Inflammatory macrophage treated with lipopolysaccharide for 4 hours (primary cell): ENCODE measurements around the gene HDAC4.

Experiments
- DNase-seq: peaks from one replicate; pipeline ENCODE4 v3.0.0-alpha.2; 2020

Gene HDAC4

GRCh38 chr2:239425631-239426030 lies 24.8 kb upstream of the HDAC4 start:
- no peak for DNase-seq

GRCh38 chr2:239424337-239425045 lies 23.7 kb upstream of the HDAC4 start:
- no peak for DNase-seq

GRCh38 chr2:239423551-239423950 lies 22.7 kb upstream of the HDAC4 start:
- no peak for DNase-seq

- DNase-seq = no peak
Observed at GRCh38 chr2:239421851-239422250, 21.0 kb upstream of the HDAC4 start.

GRCh38 chr2:239420082-239420481 lies 19.3 kb upstream of the HDAC4 start:
- no peak for DNase-seq

- no peak for DNase-seq
Observed at GRCh38 chr2:239418918-239419317, 18.1 kb upstream of the HDAC4 start.

GRCh38 chr2:239412905-239413603 lies 12.2 kb upstream of the HDAC4 start:
- DNase-seq = no peak

GRCh38 chr2:239411549-239412319 lies 10.9 kb upstream of the HDAC4 start:
- DNase-seq = no peak

- no peak for DNase-seq
Observed at GRCh38 chr2:239411117-239411516, 10.3 kb upstream of the HDAC4 start.

- no peak for DNase-seq
Observed at GRCh38 chr2:239409976-239410375, 9.2 kb upstream of the HDAC4 start.

GRCh38 chr2:239407112-239407511 lies 6.3 kb upstream of the HDAC4 start:
- DNase-seq = no peak

- DNase-seq = no peak
Observed at GRCh38 chr2:239406316-239406995, 5.6 kb upstream of the HDAC4 start.

- no peak for DNase-seq
Observed at GRCh38 chr2:239405071-239405470, 4.3 kb upstream of the HDAC4 start.

GRCh38 chr2:239402666-239403065 lies 1.8 kb upstream of the HDAC4 start:
- no peak for DNase-seq

- DNase-seq = peak; percentile 53
Observed at GRCh38 chr2:239401881-239402233, 1.0 kb upstream of the HDAC4 start.

- DNase-seq = peak; percentile 99
Observed at GRCh38 chr2:239401067-239401880, 454 bp upstream of the HDAC4 start.

GRCh38 chr2:239399921-239400595 lies 762 bp downstream of the HDAC4 start:
- no peak for DNase-seq

- no peak for DNase-seq
Observed at GRCh38 chr2:239399433-239399920, 1.3 kb downstream of the HDAC4 start.

- no peak for DNase-seq
Observed at GRCh38 chr2:239398521-239398921, 2.3 kb downstream of the HDAC4 start.

- no peak for DNase-seq
Observed at GRCh38 chr2:239397931-239398471, 2.8 kb downstream of the HDAC4 start.
